Activated T-helper 1 cell treated with anti-CD3 and anti-CD28 coated beads, Interleukin-12 subunit alpha, Interleukin-12 subunit beta, Interleukin-2, Interleukin-4 antibody, amounts not matched to agents 30 ng/mL and 10 ng/mL and 1 ng/mL, durations not matched to agents 14 hours and 24 hours and 36 hours (primary cell): Measurements from ENCODE around the gene TSPAN4. TPM values are rescaled to one million over a fixed set of nuclear protein-coding genes. Genes with fewer than 3 reads are reported as not detected.

Experiments
- DNase-seq: peaks from one replicate; pipeline ENCODE4 v3.0.0; 2021; ENCODE audit warnings: low spot score
- H3K27ac Mint-ChIP-seq: one replicate; pipeline ENCODE4 v1.8.0; 2021; ENCODE audit warnings: mild to moderate bottlenecking, mixed read lengths
- H3K27me3 Mint-ChIP-seq: one replicate; pipeline ENCODE4 v1.8.0; 2022; ENCODE audit warnings: mild to moderate bottlenecking, moderate library complexity, mixed read lengths; ENCODE audit not compliant: insufficient read depth
- H3K36me3 Mint-ChIP-seq: one replicate; pipeline ENCODE4 v1.8.0; 2021; ENCODE audit warnings: low read depth, mixed read lengths
- H3K4me1 Mint-ChIP-seq: one replicate; pipeline ENCODE4 v1.8.0; 2021; ENCODE audit warnings: low read depth, mixed read lengths
- H3K4me3 Mint-ChIP-seq: one replicate; pipeline ENCODE4 v1.8.0; 2021; ENCODE audit warnings: mild to moderate bottlenecking, moderate library complexity, mixed read lengths
- H3K9me3 Mint-ChIP-seq: one replicate; pipeline ENCODE4 v1.8.0; 2021; ENCODE audit warnings: mixed read lengths
- intact Hi-C: fragments of 100-400 bp; cut with micrococcal nuclease; formaldehyde crosslinking; loops from one replicate; pipeline ENCODE4 v1.15.1; 2024
- total RNA-seq: library from RNA; stranded (reverse); gene quantifications from 2 replicates; pipeline ENCODE4 v1.2.3, GENCODE V29; 2022

Gene TSPAN4
- total RNA-seq, 1 donor from 2014 or later = 12.8 TPM

- no peaks in the 10 kb centered on the region for H3K9me3 Mint-ChIP-seq
- no peak overlapping the region for H3K27ac Mint-ChIP-seq
- no peak overlapping the region for H3K4me3 Mint-ChIP-seq
- intact Hi-C loops = no loop called here
- DNase-seq = no peak
- H3K4me1 Mint-ChIP-seq = no peaks in the 10 kb centered on the region
- H3K36me3 Mint-ChIP-seq = no peaks in the 10 kb centered on the region
- H3K27me3 Mint-ChIP-seq = no peaks in the 10 kb centered on the region
Measured at GRCh38 chr11:865462-866430, 23.1 kb downstream of the TSPAN4 start.

GRCh38 chr11:866481-866880 lies 23.8 kb downstream of the TSPAN4 start:
- no peak overlapping the region for H3K4me3 Mint-ChIP-seq
- H3K4me1 Mint-ChIP-seq = no peaks in the 10 kb centered on the region
- no peak overlapping the region for H3K27ac Mint-ChIP-seq
- H3K9me3 Mint-ChIP-seq = no peaks in the 10 kb centered on the region
- intact Hi-C loops = no loop called here
- H3K27me3 Mint-ChIP-seq = no peaks in the 10 kb centered on the region
- no peak for DNase-seq
- H3K36me3 Mint-ChIP-seq = no peaks in the 10 kb centered on the region

- DNase-seq = no peak
- Mint-ChIP-seq H3K4me1 (no peaks in the 10 kb centered on the region), H3K27me3 (no peaks in the 10 kb centered on the region), H3K4me3 (no peak overlapping the region), H3K27ac (no peak overlapping the region), H3K9me3 (no peaks in the 10 kb centered on the region), H3K36me3 (no peaks in the 10 kb centered on the region)
- intact Hi-C loops = no loop called here
Measured at GRCh38 chr11:867856-868358, 25.3 kb downstream of the TSPAN4 start.

DNA sequence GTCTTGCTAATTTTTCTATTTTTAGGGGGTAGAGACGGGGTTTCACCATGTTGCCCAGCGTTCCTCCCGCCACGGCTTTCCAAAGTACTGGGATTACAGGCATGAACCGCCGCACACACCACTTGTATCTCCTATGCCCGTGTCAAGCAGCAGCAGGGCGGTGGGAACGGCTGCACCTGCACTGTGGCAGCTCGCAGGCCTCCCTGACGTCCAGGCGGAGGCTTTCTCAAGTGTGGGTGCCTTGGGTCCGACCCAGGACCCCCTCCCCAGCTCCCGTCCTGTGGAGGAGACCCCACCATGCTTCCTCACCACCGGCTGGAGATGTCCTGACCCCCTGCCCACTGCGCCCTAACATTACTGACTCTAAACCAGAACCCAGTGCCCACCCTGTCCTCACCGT lies 25.7 kb downstream of the TSPAN4 start:
- intact Hi-C loops = no loop called here
- no peak for DNase-seq
- H3K27ac Mint-ChIP-seq = no peak overlapping the region
- H3K36me3 Mint-ChIP-seq = no peaks in the 10 kb centered on the region
- H3K4me1 Mint-ChIP-seq = no peaks in the 10 kb centered on the region
- no peaks in the 10 kb centered on the region for H3K9me3 Mint-ChIP-seq
- no peaks in the 10 kb centered on the region for H3K27me3 Mint-ChIP-seq
- no peak overlapping the region for H3K4me3 Mint-ChIP-seq

DNA sequence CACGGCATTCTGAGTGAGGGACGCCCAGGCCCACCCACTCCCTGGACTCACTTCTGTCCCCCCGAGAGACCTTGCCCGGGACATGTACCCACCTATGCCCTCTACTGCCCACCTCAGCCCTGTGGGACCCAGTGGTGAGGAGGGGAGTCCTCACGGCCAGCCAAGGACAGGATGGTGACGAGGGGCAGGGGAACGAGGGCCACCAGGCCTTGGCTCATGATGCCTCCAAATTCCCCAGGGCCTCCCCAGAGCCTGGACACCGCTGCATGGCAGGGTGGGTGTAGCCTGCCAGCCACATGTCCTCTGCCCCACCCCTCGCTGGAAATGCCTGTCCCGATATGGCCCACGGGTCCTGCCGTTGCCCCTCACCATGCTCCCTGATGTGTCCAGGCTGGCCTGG lies 26.1 kb downstream of the TSPAN4 start:
- H3K4me1 Mint-ChIP-seq = no peaks in the 10 kb centered on the region
- intact Hi-C loops = no loop called here
- H3K27ac Mint-ChIP-seq = no peak overlapping the region
- H3K36me3 Mint-ChIP-seq = peaks cover 2% of the 10 kb centered on the region
- DNase-seq = no peak
- H3K4me3 Mint-ChIP-seq = no peak overlapping the region
- no peaks in the 10 kb centered on the region for H3K9me3 Mint-ChIP-seq
- no peaks in the 10 kb centered on the region for H3K27me3 Mint-ChIP-seq

- Mint-ChIP-seq H3K36me3 (peaks cover 2% of the 10 kb centered on the region), H3K27ac (no peak overlapping the region), H3K4me1 (no peaks in the 10 kb centered on the region), H3K27me3 (no peaks in the 10 kb centered on the region), H3K4me3 (no peak overlapping the region), H3K9me3 (no peaks in the 10 kb centered on the region)
- no peak for DNase-seq
- intact Hi-C loops = no loop called here
Measured at GRCh38 chr11:869399-870126, 26.9 kb downstream of the TSPAN4 start.

DNA sequence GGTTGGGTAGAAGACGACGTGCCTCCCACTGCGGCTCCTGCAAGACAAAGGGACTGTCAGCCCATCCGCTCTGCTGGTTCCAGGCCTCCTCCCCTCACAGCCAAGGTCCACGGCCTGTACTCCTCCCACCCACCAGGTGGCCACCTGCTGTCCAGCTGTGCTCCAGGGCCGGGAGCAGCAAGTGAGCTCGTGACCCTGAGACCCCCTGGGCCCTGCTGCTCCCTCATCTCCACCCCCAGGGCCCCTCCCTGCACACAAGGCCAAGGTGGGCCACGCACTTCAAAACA lies 27.4 kb downstream of the TSPAN4 start:
- H3K36me3 Mint-ChIP-seq = peaks cover 2% of the 10 kb centered on the region
- H3K4me1 Mint-ChIP-seq = no peaks in the 10 kb centered on the region
- no peak overlapping the region for H3K4me3 Mint-ChIP-seq
- no peaks in the 10 kb centered on the region for H3K9me3 Mint-ChIP-seq
- intact Hi-C loops = no loop called here
- DNase-seq = no peak
- no peaks in the 10 kb centered on the region for H3K27me3 Mint-ChIP-seq
- H3K27ac Mint-ChIP-seq = no peak overlapping the region

- Mint-ChIP-seq H3K4me1 (no peaks in the 10 kb centered on the region), H3K27ac (no peak overlapping the region), H3K9me3 (no peaks in the 10 kb centered on the region), H3K27me3 (no peaks in the 10 kb centered on the region), H3K4me3 (no peak overlapping the region), H3K36me3 (peaks cover 2% of the 10 kb centered on the region)
- intact Hi-C loops = no loop called here
- DNase-seq = no peak
Measured at GRCh38 chr11:870418-870817, 27.8 kb downstream of the TSPAN4 start.

DNA sequence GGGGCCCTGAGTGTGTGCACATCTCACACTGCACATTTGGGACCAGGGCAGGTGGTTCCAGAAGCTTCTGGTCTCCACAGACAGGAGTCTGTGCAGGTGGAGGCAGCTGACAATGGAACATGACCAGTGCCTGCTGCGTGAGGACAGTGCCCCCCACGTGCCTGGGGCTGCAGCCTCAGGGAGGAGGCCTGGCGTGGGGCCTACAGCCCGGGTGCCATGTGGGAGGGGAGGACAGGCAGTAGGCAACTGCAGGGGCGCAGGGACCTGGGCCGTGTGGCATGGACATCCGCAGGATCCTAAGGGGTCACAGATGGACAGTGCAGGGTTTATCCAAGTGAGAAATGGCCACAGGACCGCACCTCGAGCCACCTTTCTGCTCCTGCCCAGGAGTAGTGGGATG lies 28.8 kb downstream of the TSPAN4 start:
- Mint-ChIP-seq H3K27ac (no peak overlapping the region), H3K4me1 (no peaks in the 10 kb centered on the region), H3K4me3 (no peak overlapping the region), H3K9me3 (no peaks in the 10 kb centered on the region), H3K27me3 (no peaks in the 10 kb centered on the region), H3K36me3 (peaks cover 2% of the 10 kb centered on the region)
- intact Hi-C loops = no loop called here
- DNase-seq = no peak

- Mint-ChIP-seq H3K36me3 (peaks cover 2% of the 10 kb centered on the region), H3K9me3 (no peaks in the 10 kb centered on the region), H3K27me3 (no peaks in the 10 kb centered on the region), H3K4me3 (no peak overlapping the region), H3K4me1 (no peaks in the 10 kb centered on the region), H3K27ac (no peak overlapping the region)
- intact Hi-C loops = no loop called here
- no peak for DNase-seq
Measured at GRCh38 chr11:872799-873198, 30.1 kb downstream of the TSPAN4 start.

GRCh38 chr11:873706-874105 lies 31.1 kb downstream of the TSPAN4 start:
- H3K27ac Mint-ChIP-seq = no peak overlapping the region
- intact Hi-C loops = no loop called here
- H3K4me3 Mint-ChIP-seq = no peak overlapping the region
- no peaks in the 10 kb centered on the region for H3K4me1 Mint-ChIP-seq
- no peaks in the 10 kb centered on the region for H3K27me3 Mint-ChIP-seq
- H3K9me3 Mint-ChIP-seq = no peaks in the 10 kb centered on the region
- no peak for DNase-seq
- peaks cover 2% of the 10 kb centered on the region for H3K36me3 Mint-ChIP-seq

DNA sequence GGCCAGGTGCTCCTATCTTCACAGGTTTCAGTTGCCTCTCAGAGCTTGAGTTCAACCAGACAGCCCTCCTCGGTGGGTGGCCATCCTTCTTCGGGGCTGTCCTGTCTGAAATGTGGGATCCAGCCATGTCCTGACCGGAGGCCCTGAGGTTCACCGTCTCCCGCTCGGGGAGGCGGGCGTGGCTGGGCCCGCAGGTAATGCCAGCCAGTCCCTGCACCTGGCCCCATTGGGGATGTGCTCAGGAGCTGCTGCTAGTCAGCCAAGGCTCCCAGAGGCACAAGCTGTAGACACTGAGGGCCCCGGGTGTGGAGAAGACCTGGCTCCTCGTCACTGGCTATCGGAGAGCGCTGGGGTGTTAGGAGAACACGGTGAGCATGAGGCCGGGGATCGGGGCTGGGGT lies 32.6 kb downstream of the TSPAN4 start:
- intact Hi-C loops = no loop called here
- no peak for DNase-seq
- Mint-ChIP-seq H3K9me3 (no peaks in the 10 kb centered on the region), H3K27ac (no peak overlapping the region), H3K27me3 (no peaks in the 10 kb centered on the region), H3K4me3 (no peak overlapping the region), H3K4me1 (no peaks in the 10 kb centered on the region), H3K36me3 (peaks cover 4% of the 10 kb centered on the region)

GRCh38 chr11:875769-876301 lies 33.2 kb downstream of the TSPAN4 start:
- no peaks in the 10 kb centered on the region for H3K27me3 Mint-ChIP-seq

More at GRCh38 chr11:875769-876301, 33.2 kb downstream of the TSPAN4 start:
- Mint-ChIP-seq H3K4me1 (no peaks in the 10 kb centered on the region), H3K27ac (no peak overlapping the region), H3K4me3 (no peak overlapping the region), H3K9me3 (no peaks in the 10 kb centered on the region), H3K36me3 (peaks cover 7% of the 10 kb centered on the region)
- intact Hi-C loops = no loop called here
- DNase-seq = no peak
